Trophoblast cell (in vitro differentiated cells and primary cell): ENCODE results near the gene KCNG1.
"Not testable (repeated sequence)": the region's sequence is repeated elsewhere in the genome, so short reads cannot be mapped to it uniquely, and the experiment has no call there.

ENCODE experiments used
- DNase-seq, 2 donors: peaks; one replicate each; pipeline ENCODE4 v3.0.0-alpha.2; 2016
- H2AFZ ChIP-seq: 2 replicates; pipeline ENCODE4 v1.6.1; 2013; ENCODE audit warnings: low read length, moderate library complexity, mild to moderate bottlenecking; ENCODE audit not compliant: insufficient read depth, poor library complexity
- H2AK5ac ChIP-seq: 2 replicates; pipeline ENCODE4 v1.6.1; 2013; ENCODE audit warnings: mild to moderate bottlenecking, low read length
- H2BK120ac ChIP-seq: 2 replicates; pipeline ENCODE4 v1.6.1; 2013; ENCODE audit warnings: low read length, mild to moderate bottlenecking, moderate library complexity; ENCODE audit not compliant: insufficient read depth, poor library complexity
- H2BK12ac ChIP-seq: 2 replicates; pipeline ENCODE4 v1.6.1; 2013; ENCODE audit warnings: mild to moderate bottlenecking, low read length, moderate library complexity
- H2BK5ac ChIP-seq: 2 replicates; pipeline ENCODE4 v1.6.1; 2013; ENCODE audit warnings: low read length, low read depth, moderate library complexity, mild to moderate bottlenecking; ENCODE audit not compliant: poor library complexity
- H3K14ac ChIP-seq: 2 replicates; pipeline ENCODE4 v1.6.1; 2013; ENCODE audit warnings: mild to moderate bottlenecking, low read length
- H3K18ac ChIP-seq: 2 replicates; pipeline ENCODE4 v1.6.1; 2013; ENCODE audit warnings: mild to moderate bottlenecking, low read length
- H3K23ac ChIP-seq: 2 replicates; pipeline ENCODE4 v1.6.1; 2013; ENCODE audit warnings: low read length
- H3K27ac ChIP-seq: 2 replicates; pipeline ENCODE4 v1.5.1; 2013; ENCODE audit warnings: low read depth, mild to moderate bottlenecking, inconsistent platforms, low read length, moderate library complexity
- H3K27me3 ChIP-seq: 2 replicates; pipeline ENCODE4 v1.6.1; 2013; ENCODE audit warnings: inconsistent platforms, mild to moderate bottlenecking, low read length, moderate library complexity; ENCODE audit not compliant: insufficient read depth
- H3K36me3 ChIP-seq, 2 experiments: 1 replicate in 1 of 2; 2 replicates in 1 of 2; pipeline ENCODE4 v1.6.1; 2013; ENCODE audit warnings: low read length in 2 of 2, mild to moderate bottlenecking in 2 of 2, moderate library complexity in 1 of 2; ENCODE audit not compliant: insufficient read depth in 2 of 2, control insufficient read depth in 1 of 2
- H3K4ac ChIP-seq: 2 replicates; pipeline ENCODE4 v1.6.1; 2013; ENCODE audit warnings: low read depth, mild to moderate bottlenecking, low read length, moderate library complexity
- H3K4me1 ChIP-seq, 2 experiments: 1 replicate in 1 of 2; 2 replicates in 1 of 2; pipeline ENCODE4 v1.6.1; 2013; ENCODE audit warnings: low read length in 2 of 2, mild to moderate bottlenecking in 2 of 2, moderate library complexity in 1 of 2; ENCODE audit not compliant: insufficient read depth in 2 of 2, control insufficient read depth in 1 of 2
- H3K4me2 ChIP-seq: 2 replicates; pipeline ENCODE4 v1.6.1; 2013; ENCODE audit warnings: inconsistent platforms, mild to moderate bottlenecking, low read length, moderate library complexity
- H3K4me3 ChIP-seq: 2 replicates; pipeline ENCODE4 v1.5.1; 2013; ENCODE audit warnings: mild to moderate bottlenecking, low read depth, low read length, inconsistent platforms
- H3K79me1 ChIP-seq: one replicate; pipeline ENCODE4 v1.6.1; 2013; ENCODE audit warnings: low read length
- H3K79me2 ChIP-seq: 2 replicates; pipeline ENCODE4 v1.6.1; 2013; ENCODE audit warnings: low read length, mild to moderate bottlenecking; ENCODE audit not compliant: control insufficient read depth, insufficient read depth, poor library complexity
- H3K9ac ChIP-seq: 2 replicates; pipeline ENCODE4 v1.6.1; 2013; ENCODE audit warnings: mild to moderate bottlenecking, low read length
- H3K9me3 ChIP-seq: 2 replicates; pipeline ENCODE4 v1.6.1; 2013; ENCODE audit warnings: low read depth, mild to moderate bottlenecking, control low read depth, inconsistent platforms, low read length; ENCODE audit not compliant: insufficient read depth
- H4K12ac ChIP-seq: 2 replicates; pipeline ENCODE4 v1.6.1; 2013; ENCODE audit warnings: low read depth, mild to moderate bottlenecking, low read length, moderate library complexity
- H4K8ac ChIP-seq: 2 replicates; pipeline ENCODE4 v1.6.1; 2013; ENCODE audit warnings: low read depth, mild to moderate bottlenecking, low read length, moderate library complexity
- H4K91ac ChIP-seq: one replicate; pipeline ENCODE4 v1.6.1; 2013; ENCODE audit warnings: low read depth, mild to moderate bottlenecking, low read length, moderate library complexity
- WGBS: extraction: QIAGEN DNeasy Blood & Tissue Kit; methylation state at CpG from one replicate; pipeline ENCODE4 v1.1.7; 2013; ENCODE audit warnings: missing lambda C conversion rate; ENCODE audit not compliant: insufficient read length, insufficient coverage; ENCODE audit errors: extremely low coverage; 5-methylcytosine and 5-hydroxymethylcytosine counted together

Gene KCNG1

GRCh38 chr20:51046021-51046985 lies 23.4 kb upstream of the KCNG1 start:
- H4K91ac ChIP-seq: no peak overlapping the region
- no peak overlapping the region for H2AFZ ChIP-seq
- no peak for DNase-seq
- H3K9ac ChIP-seq: no peak overlapping the region
- no peak overlapping the region for H2AK5ac ChIP-seq
- no peak overlapping the region for H3K4me2 ChIP-seq
- no peaks in the 10 kb centered on the region for H3K36me3 ChIP-seq
- H3K9me3 ChIP-seq: peaks cover 2% of the 10 kb centered on the region
- H3K27ac ChIP-seq: no peak overlapping the region
- H4K8ac ChIP-seq: no peak overlapping the region
- no peak overlapping the region for H2BK120ac ChIP-seq
- H4K12ac ChIP-seq: no peak overlapping the region
- no peak overlapping the region for H2BK12ac ChIP-seq
- H3K4ac ChIP-seq: no peak overlapping the region
- H3K79me1 ChIP-seq: no peaks in the 10 kb centered on the region
- H3K4me3 ChIP-seq: no peak overlapping the region
- no peak overlapping the region for H3K18ac ChIP-seq
- no peak overlapping the region for H3K14ac ChIP-seq
- no CpG with 5 or more reads among the region's 9 CpGs for WGBS
- no peak overlapping the region for H3K23ac ChIP-seq
- no peaks in the 10 kb centered on the region for H3K79me2 ChIP-seq
- no peak overlapping the region for H2BK5ac ChIP-seq
- no peaks in the 10 kb centered on the region for H3K27me3 ChIP-seq
- H3K4me1 ChIP-seq: no peaks in the 10 kb centered on the region

- not testable (repeated sequence) for H3K27ac ChIP-seq, DNase-seq, H2BK5ac ChIP-seq, H3K4ac ChIP-seq, H3K18ac ChIP-seq, H3K14ac ChIP-seq, H3K79me2 ChIP-seq, H2AFZ ChIP-seq, H4K8ac ChIP-seq, H3K9ac ChIP-seq, H2BK120ac ChIP-seq, H3K9me3 ChIP-seq, H4K12ac ChIP-seq, H3K4me3 ChIP-seq, H3K79me1 ChIP-seq, H3K23ac ChIP-seq, H3K4me1 ChIP-seq, H4K91ac ChIP-seq, H2AK5ac ChIP-seq, H2BK12ac ChIP-seq, H3K27me3 ChIP-seq, H3K36me3 ChIP-seq, H3K4me2 ChIP-seq
- WGBS: no CpG with 5 or more reads among the region's 9 CpGs
These were observed 22.6 kb upstream of the KCNG1 start for GRCh38 chr20:51045492-51045891.

- no peaks in the 10 kb centered on the region for H3K4me1 ChIP-seq
These were observed 21.9 kb upstream of the KCNG1 start for GRCh38 chr20:51044796-51045195.

GRCh38 chr20:51043811-51044210 lies 20.9 kb upstream of the KCNG1 start:
- Histone ChIP-seq H2AK5ac (no peak overlapping the region), H3K4me2 (no peak overlapping the region), H3K4me1 (no peaks in the 10 kb centered on the region), H4K91ac (no peak overlapping the region), H2AFZ (no peak overlapping the region), H3K4me3 (no peak overlapping the region), H2BK120ac (no peak overlapping the region), H2BK5ac (no peak overlapping the region), H3K79me2 (no peaks in the 10 kb centered on the region), H3K18ac (no peak overlapping the region), H3K9me3 (peaks cover 2% of the 10 kb centered on the region), H3K27ac (no peak overlapping the region), H4K8ac (no peak overlapping the region), H3K79me1 (no peaks in the 10 kb centered on the region), H3K14ac (no peak overlapping the region), H3K4ac (no peak overlapping the region), H2BK12ac (no peak overlapping the region), H4K12ac (no peak overlapping the region), H3K23ac (no peak overlapping the region), H3K9ac (no peak overlapping the region), H3K27me3 (no peaks in the 10 kb centered on the region), H3K36me3 (no peaks in the 10 kb centered on the region)
- DNase-seq: no peak
- no CpG with 5 or more reads among the region's 5 CpGs for WGBS

More at GRCh38 chr20:51044796-51045195, 21.9 kb upstream of the KCNG1 start:
- H4K8ac ChIP-seq: no peak overlapping the region
- no peak overlapping the region for H4K12ac ChIP-seq
- H3K79me2 ChIP-seq: no peaks in the 10 kb centered on the region
- H2AK5ac ChIP-seq: no peak overlapping the region
- H3K27ac ChIP-seq: no peak overlapping the region
- no peak overlapping the region for H3K4me2 ChIP-seq
- H3K14ac ChIP-seq: no peak overlapping the region
- no peak overlapping the region for H3K23ac ChIP-seq
- H2BK12ac ChIP-seq: no peak overlapping the region
- no CpG with 5 or more reads among the region's 3 CpGs for WGBS
- H3K4ac ChIP-seq: no peak overlapping the region
- no peak overlapping the region for H2BK5ac ChIP-seq
- H2BK120ac ChIP-seq: no peak overlapping the region
- H3K27me3 ChIP-seq: no peaks in the 10 kb centered on the region
- peaks cover 2% of the 10 kb centered on the region for H3K9me3 ChIP-seq
- no peak overlapping the region for H3K9ac ChIP-seq
- H2AFZ ChIP-seq: no peak overlapping the region
- no peak for DNase-seq
- H3K4me3 ChIP-seq: no peak overlapping the region
- no peaks in the 10 kb centered on the region for H3K79me1 ChIP-seq
- no peak overlapping the region for H4K91ac ChIP-seq
- no peak overlapping the region for H3K18ac ChIP-seq
- H3K36me3 ChIP-seq: no peaks in the 10 kb centered on the region
